ENCODE measurements around the gene TAF4.
"Not testable (repeated sequence)": the region's sequence is repeated elsewhere in the genome, so short reads cannot be mapped to it uniquely, and the experiment has no call there.

Gene TAF4

GRCh38 chr20:61978491-61978890 is 87.2 kb downstream of the TAF4 start:
- no peak for DNase-seq (ENCODE audit: low read depth in 2 of 2)

DNA sequence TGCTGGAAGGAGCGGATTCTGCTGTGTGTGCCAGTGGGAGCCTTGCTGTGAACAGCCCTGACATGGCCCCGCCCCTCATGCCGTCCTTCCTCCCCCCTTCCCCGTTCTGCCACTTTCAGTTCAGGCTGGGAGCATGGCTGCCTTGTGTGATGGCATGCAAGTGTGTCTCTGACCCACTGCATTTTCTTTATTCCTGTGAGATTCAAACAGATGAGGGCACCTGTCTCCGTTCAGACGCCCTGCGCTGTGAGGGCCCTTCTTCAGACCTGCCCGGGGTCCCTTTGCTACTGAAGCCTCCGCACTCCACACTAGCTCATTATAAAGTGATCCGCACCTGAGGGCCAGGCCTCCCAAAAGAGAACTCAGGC is 88.3 kb downstream of the TAF4 start:
- DNase-seq (ENCODE audit: low read depth in 2 of 2) = no peak

DNA sequence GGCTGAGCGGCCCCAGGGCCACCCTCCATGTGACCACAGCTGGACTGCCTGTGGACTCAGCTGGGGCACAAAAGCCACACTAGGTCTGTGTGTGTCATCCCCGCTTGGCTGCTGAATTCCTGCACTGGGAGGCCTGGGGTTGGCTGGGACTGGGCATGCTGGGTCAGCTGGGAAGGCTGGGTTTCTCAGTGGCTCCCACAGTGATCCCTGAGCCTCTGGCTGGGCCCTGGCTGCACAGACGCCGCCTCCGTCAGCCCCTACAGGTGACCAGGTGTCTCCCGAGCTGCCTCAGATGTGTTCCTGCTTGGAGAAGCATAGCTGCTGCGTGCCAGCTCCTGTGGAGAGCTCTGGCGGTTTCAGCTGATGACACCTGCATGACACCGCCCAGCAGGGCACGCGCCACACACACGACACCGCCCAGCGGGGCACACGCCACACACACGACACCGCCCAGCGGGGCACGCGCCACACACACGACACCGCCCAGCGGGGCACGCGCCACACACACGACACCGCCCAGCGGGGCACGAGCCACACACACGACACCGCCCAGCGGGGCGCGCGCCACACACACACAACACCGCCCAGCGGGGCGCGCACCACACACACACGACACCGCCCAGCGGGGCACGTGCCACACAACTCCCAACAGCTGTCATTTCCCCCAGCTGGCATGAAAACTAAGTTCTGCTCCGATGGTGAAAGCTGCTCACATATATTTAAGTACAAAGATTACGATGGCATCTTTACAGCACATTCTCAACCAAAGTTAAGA is 88.8 kb downstream of the TAF4 start:
- no peak for DNase-seq (ENCODE audit: low read depth in 2 of 2)

DNA sequence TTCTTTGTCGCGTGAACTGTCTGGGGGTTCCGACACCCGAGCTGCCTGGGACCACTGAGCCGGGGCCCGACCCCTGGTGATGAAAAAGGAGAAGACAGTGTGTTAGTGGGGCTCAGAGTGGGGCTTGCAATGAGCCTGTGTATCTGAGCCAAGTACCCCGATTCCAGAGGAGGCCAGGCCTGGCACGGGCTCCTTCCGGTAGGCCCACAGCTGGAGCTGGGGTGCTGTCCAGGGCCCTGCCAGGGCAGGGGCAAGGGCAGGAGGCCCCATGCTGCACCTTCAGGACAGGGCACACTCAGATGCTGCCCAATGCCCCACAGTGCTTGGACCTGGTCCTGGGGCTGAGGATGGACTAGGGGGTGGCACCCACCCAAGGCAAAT is 89.4 kb downstream of the TAF4 start:
- no peak for DNase-seq (ENCODE audit: low read depth in 2 of 2)

GRCh38 chr20:61975407-61976129 is 90.1 kb downstream of the TAF4 start:
- no peak for DNase-seq (ENCODE audit: low read depth in 2 of 2)

DNA sequence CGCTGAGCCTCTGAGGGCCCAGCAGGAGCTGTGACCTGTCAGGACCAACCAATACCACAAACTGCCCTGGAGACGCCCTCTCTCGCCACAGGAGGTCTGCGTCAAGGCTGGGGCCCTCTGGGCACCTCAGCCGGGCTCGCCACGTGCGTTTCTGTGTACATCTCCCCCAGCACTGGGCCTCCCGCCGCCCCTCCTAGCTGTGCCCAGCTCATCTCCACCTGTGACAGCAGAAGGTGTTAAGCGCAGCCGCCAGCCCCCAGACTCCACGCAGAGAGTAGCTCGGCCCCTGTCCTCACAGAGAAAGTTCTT is 91.4 kb downstream of the TAF4 start:
- DNase-seq (ENCODE audit: low read depth in 2 of 2) = no peak

- no peak for DNase-seq (ENCODE audit: low read depth in 2 of 2)
These were observed 91.9 kb downstream of the TAF4 start for GRCh38 chr20:61973515-61974356.

DNA sequence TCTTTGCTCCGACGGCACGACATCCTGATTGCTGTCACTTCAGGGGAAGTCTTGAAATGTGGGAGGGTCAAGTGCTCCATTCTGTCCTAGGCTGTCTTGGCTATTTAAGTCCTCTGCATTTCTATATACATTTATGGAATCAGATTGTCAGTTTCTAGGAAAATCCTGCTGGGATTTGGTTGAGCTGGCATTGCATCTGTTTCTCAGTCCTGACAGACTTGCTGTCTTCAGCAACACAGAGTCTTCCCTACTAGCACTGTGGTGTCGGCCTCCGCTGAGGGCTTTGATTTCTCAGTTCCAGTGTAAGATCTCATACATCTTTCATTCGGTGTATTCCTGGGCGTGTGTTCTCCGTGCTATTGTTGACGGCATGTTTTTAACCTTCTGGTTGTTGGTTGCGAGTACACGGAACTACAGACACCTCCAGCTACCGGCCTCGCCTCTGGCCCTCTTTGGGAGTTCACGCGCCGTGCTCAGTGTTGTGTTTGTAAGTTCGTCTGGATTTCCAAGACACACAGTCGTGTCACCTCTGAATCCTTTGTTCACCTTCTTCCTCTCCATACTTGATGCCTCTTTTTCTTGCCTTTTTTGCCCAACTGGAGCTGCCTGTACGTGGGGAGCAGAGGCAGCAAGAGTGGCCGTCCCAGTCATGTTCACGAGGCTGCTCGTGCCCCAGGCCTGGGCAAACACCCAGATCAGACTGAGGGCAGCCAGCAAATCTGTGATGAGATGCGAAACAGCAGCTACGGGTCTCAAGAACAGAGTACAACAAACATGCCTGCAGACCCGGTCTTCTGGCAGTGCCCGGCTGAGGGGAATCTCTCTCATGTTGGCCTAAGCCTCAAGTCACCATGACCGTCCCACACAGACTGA is 92.8 kb downstream of the TAF4 start:
- no peak for DNase-seq (ENCODE audit: low read depth in 2 of 2)

- not testable (repeated sequence) for DNase-seq (ENCODE audit: low read depth in 2 of 2)
These were observed 94.1 kb downstream of the TAF4 start for GRCh38 chr20:61971595-61971994.

- no peak for DNase-seq (ENCODE audit: low read depth in 2 of 2)
These were observed 95.3 kb downstream of the TAF4 start for GRCh38 chr20:61970357-61970756.

DNA sequence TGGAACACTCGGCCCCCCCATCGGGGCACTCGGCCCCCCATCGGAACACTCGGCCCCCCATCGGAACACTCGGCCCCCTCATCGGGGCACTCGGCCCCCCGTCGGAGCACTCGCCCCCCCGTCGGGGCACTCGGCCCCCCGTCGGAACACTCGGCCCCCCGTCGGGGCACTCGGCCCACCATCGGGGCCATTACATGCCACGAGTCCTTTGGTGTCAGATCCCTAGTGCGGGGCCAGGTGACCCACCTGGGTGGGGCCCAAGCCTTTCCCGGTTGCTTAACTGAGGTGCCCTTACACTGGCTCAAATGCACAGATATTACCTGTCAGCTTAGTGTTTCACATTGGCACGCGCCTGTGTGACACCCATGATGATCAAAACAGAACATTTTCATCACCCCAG is 95.9 kb downstream of the TAF4 start:
- DNase-seq (ENCODE audit: low read depth in 2 of 2) = no peak

DNA sequence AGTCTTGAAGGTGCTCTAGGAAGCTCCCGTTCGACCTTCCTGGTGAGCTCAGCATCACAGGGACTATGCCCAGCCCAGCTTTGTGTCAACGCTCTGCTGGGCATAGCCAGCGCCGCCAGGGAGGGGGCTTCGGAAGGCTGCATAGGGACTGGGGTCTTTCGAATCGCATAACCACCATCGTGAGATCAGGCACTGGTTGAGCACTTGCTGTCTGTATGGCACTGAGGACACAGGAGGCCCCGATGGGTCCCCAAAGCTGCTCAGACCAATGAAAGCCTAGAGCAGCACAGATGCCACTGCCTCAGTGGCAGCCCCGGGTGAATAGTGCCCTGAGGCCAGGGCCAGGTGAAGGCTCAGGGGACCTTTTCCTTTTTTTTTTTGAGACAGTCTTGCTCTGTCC is 96.7 kb downstream of the TAF4 start:
- DNase-seq (ENCODE audit: low read depth in 2 of 2) = no peak

- no peak for DNase-seq (ENCODE audit: low read depth in 2 of 2)
These were observed 97.5 kb downstream of the TAF4 start for GRCh38 chr20:61968036-61968810.

DNA sequence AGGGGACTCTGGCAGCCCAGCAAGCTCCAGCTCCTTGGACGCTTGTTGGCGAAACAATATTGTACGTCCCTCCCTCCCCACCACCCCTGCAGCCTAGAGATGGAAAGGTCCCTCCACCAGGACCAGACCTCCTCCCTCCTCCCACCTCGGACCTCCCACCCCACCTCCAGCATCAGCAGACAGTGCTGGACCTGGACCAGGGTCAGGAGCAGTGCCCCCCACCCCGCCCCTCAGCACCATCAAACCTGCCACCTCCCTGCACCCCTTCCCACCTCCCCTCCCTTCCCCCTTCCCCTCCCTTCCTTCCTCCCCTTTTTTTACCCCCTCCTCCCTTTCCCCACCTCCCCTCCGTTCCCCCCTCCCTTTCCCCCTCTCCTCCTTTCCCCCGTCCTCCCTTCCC is 98.4 kb downstream of the TAF4 start:
- DNase-seq (ENCODE audit: low read depth in 2 of 2) = no peak

GRCh38 chr20:61966492-61967244 is 99.0 kb downstream of the TAF4 start:
- DNase-seq (ENCODE audit: low read depth in 2 of 2) = no peak

GRCh38 chr20:61965606-61966491 is 99.8 kb downstream of the TAF4 start:
- DNase-seq (ENCODE audit: low read depth in 2 of 2) = no peak

- DNase-seq (ENCODE audit: low read depth in 2 of 2) = no peak
These were observed 100.7 kb downstream of the TAF4 start for GRCh38 chr20:61964675-61965605.
